ENCODE data around the gene OR6N1.

The OR6N1 gene

GRCh38 chr1:158735848-158736247 lies 36.1 kb downstream of the OR6N1 start:
- DNase-seq = no peak

- DNase-seq = no peak
Measured at GRCh38 chr1:158732524-158732923, 39.5 kb downstream of the OR6N1 start.

- no peak for DNase-seq
Measured at GRCh38 chr1:158731707-158732106, 40.3 kb downstream of the OR6N1 start.

- no peak for DNase-seq
Measured at GRCh38 chr1:158730453-158730852, 41.5 kb downstream of the OR6N1 start.

- no peak for DNase-seq
Measured at GRCh38 chr1:158728510-158729225, 43.3 kb downstream of the OR6N1 start.

- no peak for DNase-seq
Measured at GRCh38 chr1:158724442-158724841, 47.6 kb downstream of the OR6N1 start.

GRCh38 chr1:158720620-158721019 lies 51.4 kb downstream of the OR6N1 start, which contains the start of gene OR6K3:
TSS of gene OR6K3 (minus strand) at chr1:158720720. CDS start at chr1:158718115, 2,605 bp downstream.
- DNase-seq = no peak

- DNase-seq = no peak
Measured at GRCh38 chr1:158719664-158720063, 52.3 kb downstream of the OR6N1 start.

- no peak for DNase-seq
Measured at GRCh38 chr1:158717344-158717743, 54.7 kb downstream of the OR6N1 start.

- DNase-seq = no peak
Measured at GRCh38 chr1:158716335-158716734, 55.7 kb downstream of the OR6N1 start.

- no peak for DNase-seq
Measured at GRCh38 chr1:158714754-158715153, 57.2 kb downstream of the OR6N1 start.
